ENCODE measurements around the gene MTREX. TPM values are rescaled to one million over a fixed set of nuclear protein-coding genes. Genes with fewer than 3 reads are reported as not detected.

MTREX gene
- polyA plus RNA-seq, 1 experiment, result 11.7 TPM

DNA sequence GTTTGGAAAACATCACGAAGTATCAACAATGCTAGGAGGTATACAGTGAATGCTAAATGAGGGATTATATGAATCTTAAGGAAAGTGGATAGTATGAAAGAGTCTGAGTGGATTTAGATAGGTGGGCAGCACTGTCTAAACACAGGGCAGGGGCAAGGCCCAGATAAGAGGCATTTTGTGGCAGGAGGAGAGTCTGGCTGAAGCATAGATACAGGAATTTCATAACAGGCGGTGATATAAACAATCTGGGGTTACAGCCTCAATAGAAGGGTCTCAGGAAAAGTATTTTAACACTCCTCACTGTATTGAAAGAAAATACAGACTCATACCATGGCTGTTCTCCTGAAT, 130.0 kb downstream of the MTREX start:
- Histone ChIP-seq H3K4me3 (ENCODE audit: low read depth, low read length) (no peak overlapping the region), H3K27me3 (ENCODE audit: control insufficient read depth, insufficient read depth, low read length) (no peaks in the 10 kb centered on the region), H3K36me3 (ENCODE audit: control insufficient read depth, insufficient read depth, low read length) (no peaks in the 10 kb centered on the region)
- ChIA-PET POLR2A (no interaction called here), CTCF (no interaction called here)
- TF ChIP-seq, protein P1, sequence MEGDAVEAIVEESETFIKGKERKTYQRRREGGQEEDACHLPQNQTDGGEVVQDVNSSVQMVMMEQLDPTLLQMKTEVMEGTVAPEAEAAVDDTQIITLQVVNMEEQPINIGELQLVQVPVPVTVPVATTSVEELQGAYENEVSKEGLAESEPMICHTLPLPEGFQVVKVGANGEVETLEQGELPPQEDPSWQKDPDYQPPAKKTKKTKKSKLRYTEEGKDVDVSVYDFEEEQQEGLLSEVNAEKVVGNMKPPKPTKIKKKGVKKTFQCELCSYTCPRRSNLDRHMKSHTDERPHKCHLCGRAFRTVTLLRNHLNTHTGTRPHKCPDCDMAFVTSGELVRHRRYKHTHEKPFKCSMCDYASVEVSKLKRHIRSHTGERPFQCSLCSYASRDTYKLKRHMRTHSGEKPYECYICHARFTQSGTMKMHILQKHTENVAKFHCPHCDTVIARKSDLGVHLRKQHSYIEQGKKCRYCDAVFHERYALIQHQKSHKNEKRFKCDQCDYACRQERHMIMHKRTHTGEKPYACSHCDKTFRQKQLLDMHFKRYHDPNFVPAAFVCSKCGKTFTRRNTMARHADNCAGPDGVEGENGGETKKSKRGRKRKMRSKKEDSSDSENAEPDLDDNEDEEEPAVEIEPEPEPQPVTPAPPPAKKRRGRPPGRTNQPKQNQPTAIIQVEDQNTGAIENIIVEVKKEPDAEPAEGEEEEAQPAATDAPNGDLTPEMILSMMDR (IDR thresholded peaks at IDR 0.05; ENCODE audit: insufficient read depth, low read depth, low read length), result no peak
- DNase-seq (ENCODE audit: low read depth), result no peak

DNA sequence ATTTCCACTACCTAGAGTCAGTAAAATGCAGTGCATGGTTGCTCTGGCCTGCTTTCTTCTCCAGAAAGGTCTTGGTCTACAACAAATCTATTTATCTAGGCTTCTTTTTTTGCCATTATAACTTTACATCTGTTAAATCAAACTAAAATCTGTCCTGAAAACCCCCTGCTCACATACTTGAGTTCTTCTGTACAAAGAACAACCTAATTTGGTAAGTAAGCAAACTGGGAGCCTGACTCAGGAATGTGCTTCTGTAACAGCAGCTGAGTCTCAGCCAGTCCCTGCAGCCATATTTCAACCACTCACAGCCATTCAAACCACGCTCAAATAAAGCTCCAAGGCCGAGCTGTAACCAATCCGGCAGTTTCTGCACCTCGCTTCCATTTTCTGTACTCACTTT, 131.2 kb downstream of the MTREX start:
- TF ChIP-seq, protein P1 (IDR thresholded peaks at IDR 0.05; ENCODE audit: insufficient read depth, low read depth, low read length), result no peak
- H3K36me3 ChIP-seq (ENCODE audit: control insufficient read depth, insufficient read depth, low read length), result no peaks in the 10 kb centered on the region
- no peak overlapping the region for H3K4me3 ChIP-seq (ENCODE audit: low read depth, low read length)
- DNase-seq (ENCODE audit: low read depth), result no peak
- no peaks in the 10 kb centered on the region for H3K27me3 ChIP-seq (ENCODE audit: control insufficient read depth, insufficient read depth, low read length)
- CTCF ChIA-PET, result no interaction called here
- POLR2A ChIA-PET, result interaction anchor here (0.8 to 0.9 kb wide), 2 partner anchors 19 to 253 kb away, joined by 3 read pairs; no protein-coding TSS in a partner anchor

DNA sequence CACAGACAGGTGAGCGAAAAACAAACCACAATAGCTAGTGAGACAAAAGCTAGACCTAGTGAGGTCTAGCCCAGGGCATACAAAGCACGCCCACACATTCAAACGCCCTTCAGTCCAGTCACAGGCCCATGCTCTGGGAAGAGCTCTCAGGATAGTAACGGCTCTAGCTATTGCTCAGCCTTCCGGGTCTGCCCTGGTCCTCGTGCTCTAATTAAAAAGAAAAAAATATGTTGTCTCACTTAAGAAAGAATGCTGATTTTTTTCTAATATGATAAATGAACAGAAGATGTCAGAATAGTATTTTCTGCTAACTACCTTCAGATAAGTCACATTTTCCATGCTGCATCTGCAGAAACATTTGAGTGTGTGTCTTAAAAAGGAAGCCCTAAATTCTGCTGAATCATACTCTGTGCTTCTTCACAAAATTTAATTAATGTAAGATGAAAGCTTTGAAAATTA, 132.4 kb downstream of the MTREX start:
- Histone ChIP-seq H3K27me3 (ENCODE audit: control insufficient read depth, insufficient read depth, low read length) (no peaks in the 10 kb centered on the region), H3K36me3 (ENCODE audit: control insufficient read depth, insufficient read depth, low read length) (no peaks in the 10 kb centered on the region), H3K4me3 (ENCODE audit: low read depth, low read length) (no peak overlapping the region)
- TF ChIP-seq, protein P1 (IDR thresholded peaks at IDR 0.05; ENCODE audit: insufficient read depth, low read depth, low read length), result no peak
- POLR2A ChIA-PET, result no interaction called here
- DNase-seq (ENCODE audit: low read depth), result no peak
- CTCF ChIA-PET, result interaction anchor here (1.0 to 1.3 kb wide), 4 partner anchors 11 to 268 kb away, joined by 3 read pairs; no protein-coding TSS in a partner anchor

DNA sequence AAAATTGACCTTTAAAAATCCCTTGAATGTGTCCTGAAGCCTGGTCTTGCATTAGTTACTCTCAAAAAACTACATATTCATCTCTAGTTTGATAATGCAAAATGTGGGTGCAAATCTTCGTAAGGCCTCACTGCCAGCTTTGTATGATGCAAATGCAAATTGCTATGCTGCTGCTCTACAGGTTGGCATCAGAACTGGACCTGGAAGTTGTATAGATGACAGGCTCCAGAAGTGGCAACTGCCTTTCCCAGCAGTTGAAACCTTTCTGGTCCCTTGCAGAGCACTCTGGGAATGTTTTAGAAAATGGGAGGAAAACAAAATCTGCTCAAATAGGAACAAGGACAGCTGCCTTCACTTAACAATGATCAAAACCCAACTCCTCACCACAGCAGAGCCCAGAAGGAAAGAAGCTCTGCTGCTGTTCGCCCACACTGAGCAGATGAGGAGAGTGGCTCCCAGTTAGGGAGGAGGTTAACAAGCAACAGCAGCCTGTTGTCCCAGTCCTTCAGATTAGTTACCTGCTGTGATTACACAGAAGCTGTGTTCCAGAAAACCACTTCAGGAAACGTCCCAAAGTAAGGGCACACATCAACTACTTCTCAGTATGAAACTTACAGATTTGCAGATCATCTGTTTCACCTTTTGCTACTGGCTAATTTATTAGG, 133.4 kb downstream of the MTREX start:
- Histone ChIP-seq H3K36me3 (ENCODE audit: control insufficient read depth, insufficient read depth, low read length) (no peaks in the 10 kb centered on the region), H3K27me3 (ENCODE audit: control insufficient read depth, insufficient read depth, low read length) (no peaks in the 10 kb centered on the region), H3K4me3 (ENCODE audit: low read depth, low read length) (no peak overlapping the region)
- POLR2A ChIA-PET, result no interaction called here
- TF ChIP-seq, protein P1 (IDR thresholded peaks at IDR 0.05; ENCODE audit: insufficient read depth, low read depth, low read length), result no peak
- no peak for DNase-seq (ENCODE audit: low read depth)
- CTCF ChIA-PET, result interaction anchor here (1.1 to 1.3 kb wide), 2 partner anchors 33 to 269 kb away, joined by 3 read pairs; no protein-coding TSS in a partner anchor

DNA sequence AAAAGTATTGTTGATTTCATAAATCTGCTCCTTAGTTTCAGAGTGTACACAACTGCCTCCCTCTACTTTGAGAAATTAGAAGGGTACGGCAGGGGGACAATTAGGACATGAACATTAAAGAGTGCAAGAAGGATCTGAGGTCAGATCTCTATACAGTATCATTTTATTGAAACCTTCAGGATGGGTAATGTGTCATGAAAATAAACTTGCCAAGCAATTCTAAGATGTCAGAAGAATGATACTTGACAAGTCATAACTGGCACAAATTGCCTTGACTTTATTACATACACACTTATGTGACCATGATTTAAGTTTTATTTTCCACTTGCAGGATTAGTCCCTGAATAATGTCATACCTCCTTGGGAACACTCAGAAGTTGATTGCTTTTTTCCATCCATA, 134.2 kb downstream of the MTREX start:
- Histone ChIP-seq H3K27me3 (ENCODE audit: control insufficient read depth, insufficient read depth, low read length) (no peaks in the 10 kb centered on the region), H3K4me3 (ENCODE audit: low read depth, low read length) (no peak overlapping the region), H3K36me3 (ENCODE audit: control insufficient read depth, insufficient read depth, low read length) (no peaks in the 10 kb centered on the region)
- ChIA-PET POLR2A (no interaction called here), CTCF (no interaction called here)
- DNase-seq (ENCODE audit: low read depth), result no peak
- TF ChIP-seq, protein P1 (IDR thresholded peaks at IDR 0.05; ENCODE audit: insufficient read depth, low read depth, low read length), result no peak

Data from BJ (cell line).